Neural cell (in vitro differentiated cells): ENCODE measurements around the gene INAVA. TPM values are rescaled to one million over a fixed set of nuclear protein-coding genes. Genes with fewer than 3 reads are reported as not detected.

Experiments used
- H2AFZ ChIP-seq: fragments of 200-600, 300-800 bp; sonication (generic), shearing (Covaris generic); 2 replicates; pipeline ENCODE4 v1.6.0; 2014; ENCODE audit warnings: low read depth, mild to moderate bottlenecking, antibody characterized with exemption, low read length, moderate library complexity
- H3F3A ChIP-seq: fragments of 200-600 bp; shearing (Covaris generic); 2 replicates; pipeline ENCODE4 v1.6.1; 2016; ENCODE audit warnings: mild to moderate bottlenecking, moderate library complexity, mixed read lengths, antibody characterized with exemption, low read length; ENCODE audit not compliant: insufficient read depth, poor library complexity, severe bottlenecking
- H3K27ac ChIP-seq: fragments of 200-600, 300-800 bp; sonication (generic), shearing (Covaris generic); 2 replicates; pipeline ENCODE4 v1.5.1; 2014; ENCODE audit warnings: mild to moderate bottlenecking, low read length, moderate library complexity
- H3K27me3 ChIP-seq: fragments of 300-800, 200-600 bp; sonication (generic), shearing (Covaris generic); 2 replicates; pipeline ENCODE4 v1.6.0; 2014; ENCODE audit warnings: mild to moderate bottlenecking, low read depth, low read length, moderate library complexity; ENCODE audit not compliant: insufficient read depth
- H3K36me3 ChIP-seq: fragments of 300-800, 200-600 bp; sonication (generic), shearing (Covaris generic); 2 replicates; pipeline ENCODE4 v1.5.1; 2014; ENCODE audit warnings: mild to moderate bottlenecking, antibody characterized with exemption, low read length, moderate library complexity; ENCODE audit not compliant: insufficient read depth
- H3K4me2 ChIP-seq: fragments of 300-800, 200-600 bp; sonication (generic), shearing (Covaris generic); 2 replicates; pipeline ENCODE4 v1.6.0; 2014; ENCODE audit warnings: mild to moderate bottlenecking, low read length
- H3K4me3 ChIP-seq: fragments of 300-800, 200-600 bp; sonication (generic), shearing (Covaris generic); 2 replicates; pipeline ENCODE4 v1.5.1; 2014; ENCODE audit warnings: mild to moderate bottlenecking, low read length, moderate library complexity
- H3K79me2 ChIP-seq: fragments of 200-600 bp; shearing (Covaris generic); replicated peaks from 2 replicates; pipeline ENCODE4 v1.6.0; 2014; ENCODE audit warnings: mild to moderate bottlenecking, low read length, moderate library complexity; ENCODE audit not compliant: insufficient read depth
- H3K9ac ChIP-seq: fragments of 300-800, 200-600 bp; sonication (generic), shearing (Covaris generic); 2 replicates; pipeline ENCODE4 v1.6.1; 2016; ENCODE audit warnings: mild to moderate bottlenecking, low read length, mixed read lengths
- H3K9me2 ChIP-seq: fragments of 200-600 bp; shearing (Covaris generic); 2 replicates; pipeline ENCODE4 v1.6.1; 2016; ENCODE audit warnings: mild to moderate bottlenecking, low read length, mixed read lengths; ENCODE audit not compliant: insufficient read depth
- H3K9me3 ChIP-seq: fragments of 200-600, 300-800 bp; sonication (generic), shearing (Covaris generic); 2 replicates; pipeline ENCODE4 v1.6.1; 2016; ENCODE audit warnings: mild to moderate bottlenecking, mixed run types, low read length, moderate library complexity, mixed read lengths
- H4K20me1 ChIP-seq: fragments of 200-600 bp; shearing (Covaris generic); 2 replicates; pipeline ENCODE4 v1.6.1; 2016; ENCODE audit warnings: mild to moderate bottlenecking, mixed run types; ENCODE audit not compliant: insufficient read depth
- EZH2 ChIP-seq: fragments of 200-600, 300-800 bp; shearing (Covaris generic), sonication (generic); IDR thresholded peaks from 2 replicates; pipeline ENCODE4 v1.6.1; 2014; ENCODE audit warnings: antibody characterized with exemption, low read length, borderline replicate concordance, mild to moderate bottlenecking; ENCODE audit not compliant: insufficient read depth, poor library complexity, severe bottlenecking
- MXI1 ChIP-seq: fragments of 450-650 bp; conservative IDR thresholded peaks from 2 replicates; pipeline ENCODE4 v1.6.1; 2014; ENCODE audit warnings: antibody characterized with exemption, mild to moderate bottlenecking; ENCODE audit not compliant: poor library complexity, severe bottlenecking
- POLR2AphosphoS5 ChIP-seq: IDR thresholded peaks from 2 replicates; pipeline ENCODE4 v1.6.1; 2012
- RAD21 ChIP-seq: fragments of 450-650 bp; conservative IDR thresholded peaks from 2 replicates; pipeline ENCODE4 v1.6.1; 2014; ENCODE audit warnings: antibody characterized with exemption, mild to moderate bottlenecking, moderate library complexity
- SMC3 ChIP-seq: fragments of 450-650 bp; conservative IDR thresholded peaks from 2 replicates; pipeline ENCODE4 v1.6.1; 2014; ENCODE audit warnings: antibody characterized with exemption, mild to moderate bottlenecking, moderate library complexity; ENCODE audit not compliant: poor library complexity
- TAF1 ChIP-seq: IDR thresholded peaks from 2 replicates; pipeline ENCODE4 v1.6.1; 2012; ENCODE audit warnings: low read depth
- polyA plus RNA-seq: library from polyadenylated mRNA; depleted of rRNA; stranded (reverse); fragments of >200 nt; gene quantifications from 2 replicates; pipeline ENCODE4 v1.2.3, GENCODE V29; 2014
- TF ChIP-seq, protein P1 (sequence below): IDR thresholded peaks from 2 replicates; pipeline ENCODE4 v1.6.1; 2012; ENCODE audit warnings: borderline replicate concordance
- TF ChIP-seq, protein P2 (sequence below): fragments of 450-650 bp; IDR thresholded peaks from 2 replicates; pipeline ENCODE4 v1.5.1; 2014; ENCODE audit warnings: antibody characterized with exemption, mild to moderate bottlenecking, moderate library complexity; ENCODE audit not compliant: poor library complexity, severe bottlenecking

Gene INAVA
- polyA plus RNA-seq, 1 donor from 2014 or later, result 1.3 TPM

DNA sequence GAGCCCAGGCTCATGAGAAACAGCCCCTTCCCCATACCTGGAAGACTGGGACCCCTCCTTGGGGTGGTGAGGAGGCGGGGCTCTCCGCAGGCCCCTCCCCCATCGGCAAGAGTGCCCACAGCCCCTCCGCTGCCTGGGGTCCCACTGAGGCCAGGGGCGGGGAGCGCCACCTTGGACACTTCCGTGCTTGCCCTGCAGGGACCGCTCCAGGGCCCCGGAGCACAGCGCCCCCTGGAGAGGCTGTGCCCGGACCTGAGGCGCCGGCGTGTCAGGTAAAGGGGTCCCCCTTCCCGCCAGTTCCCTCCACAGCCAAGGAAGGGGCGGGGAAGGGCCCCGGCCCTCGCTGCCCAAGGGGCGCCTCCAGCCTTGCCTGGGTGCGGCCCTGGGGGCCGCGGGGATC, 21.5 kb downstream of the INAVA start:
- Histone ChIP-seq H3F3A (no peaks in the 10 kb centered on the region), H3K9ac (no peak overlapping the region), H3K27ac (no peak overlapping the region), H3K27me3 (no peaks in the 10 kb centered on the region), H3K9me3 (no peaks in the 10 kb centered on the region), H4K20me1 (no peaks in the 10 kb centered on the region), H2AFZ (no peak overlapping the region), H3K4me3 (no peak overlapping the region), H3K4me2 (no peak overlapping the region), H3K36me3 (no peaks in the 10 kb centered on the region), H3K79me2 (no peaks in the 10 kb centered on the region), H3K9me2 (no peaks in the 10 kb centered on the region)
- no peak for TF ChIP-seq SMC3
- TF ChIP-seq POLR2AphosphoS5, result no peak
- TF ChIP-seq RAD21, result no peak
- TF ChIP-seq TAF1, result no peak
- TF ChIP-seq, protein P1, sequence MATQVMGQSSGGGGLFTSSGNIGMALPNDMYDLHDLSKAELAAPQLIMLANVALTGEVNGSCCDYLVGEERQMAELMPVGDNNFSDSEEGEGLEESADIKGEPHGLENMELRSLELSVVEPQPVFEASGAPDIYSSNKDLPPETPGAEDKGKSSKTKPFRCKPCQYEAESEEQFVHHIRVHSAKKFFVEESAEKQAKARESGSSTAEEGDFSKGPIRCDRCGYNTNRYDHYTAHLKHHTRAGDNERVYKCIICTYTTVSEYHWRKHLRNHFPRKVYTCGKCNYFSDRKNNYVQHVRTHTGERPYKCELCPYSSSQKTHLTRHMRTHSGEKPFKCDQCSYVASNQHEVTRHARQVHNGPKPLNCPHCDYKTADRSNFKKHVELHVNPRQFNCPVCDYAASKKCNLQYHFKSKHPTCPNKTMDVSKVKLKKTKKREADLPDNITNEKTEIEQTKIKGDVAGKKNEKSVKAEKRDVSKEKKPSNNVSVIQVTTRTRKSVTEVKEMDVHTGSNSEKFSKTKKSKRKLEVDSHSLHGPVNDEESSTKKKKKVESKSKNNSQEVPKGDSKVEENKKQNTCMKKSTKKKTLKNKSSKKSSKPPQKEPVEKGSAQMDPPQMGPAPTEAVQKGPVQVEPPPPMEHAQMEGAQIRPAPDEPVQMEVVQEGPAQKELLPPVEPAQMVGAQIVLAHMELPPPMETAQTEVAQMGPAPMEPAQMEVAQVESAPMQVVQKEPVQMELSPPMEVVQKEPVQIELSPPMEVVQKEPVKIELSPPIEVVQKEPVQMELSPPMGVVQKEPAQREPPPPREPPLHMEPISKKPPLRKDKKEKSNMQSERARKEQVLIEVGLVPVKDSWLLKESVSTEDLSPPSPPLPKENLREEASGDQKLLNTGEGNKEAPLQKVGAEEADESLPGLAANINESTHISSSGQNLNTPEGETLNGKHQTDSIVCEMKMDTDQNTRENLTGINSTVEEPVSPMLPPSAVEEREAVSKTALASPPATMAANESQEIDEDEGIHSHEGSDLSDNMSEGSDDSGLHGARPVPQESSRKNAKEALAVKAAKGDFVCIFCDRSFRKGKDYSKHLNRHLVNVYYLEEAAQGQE, result no peak
- TF ChIP-seq EZH2, result no peak

DNA sequence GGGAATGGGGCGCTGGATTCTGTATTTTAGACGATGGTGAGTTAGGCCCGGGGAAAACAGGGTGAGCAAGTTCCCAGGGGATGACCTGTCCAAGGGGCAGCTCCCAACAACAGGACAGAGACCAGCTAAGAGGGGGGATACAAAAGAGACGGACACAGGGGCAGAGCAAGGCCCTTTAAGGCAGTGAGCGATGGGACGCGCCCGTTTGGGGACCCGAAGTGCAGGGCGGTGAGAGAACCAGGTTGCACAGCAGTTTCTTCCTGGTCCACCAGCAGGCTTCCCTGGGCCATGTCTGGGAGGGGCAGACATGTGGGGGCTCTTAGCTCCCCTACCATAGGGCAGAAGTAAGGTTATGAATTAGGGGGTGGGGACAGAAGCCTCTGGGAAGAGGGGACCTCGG, 22.0 kb downstream of the INAVA start:
- Histone ChIP-seq H3K9ac (no peak overlapping the region), H3K9me2 (no peaks in the 10 kb centered on the region), H3K4me3 (no peak overlapping the region), H3K36me3 (no peaks in the 10 kb centered on the region), H3K4me2 (no peak overlapping the region), H3K79me2 (no peaks in the 10 kb centered on the region), H4K20me1 (no peaks in the 10 kb centered on the region), H3K27ac (no peak overlapping the region), H3F3A (no peaks in the 10 kb centered on the region), H2AFZ (no peak overlapping the region), H3K27me3 (no peaks in the 10 kb centered on the region), H3K9me3 (no peaks in the 10 kb centered on the region)
- TF ChIP-seq EZH2, result no peak
- TF ChIP-seq SMC3, result no peak
- TF ChIP-seq, protein P1, result no peak

DNA sequence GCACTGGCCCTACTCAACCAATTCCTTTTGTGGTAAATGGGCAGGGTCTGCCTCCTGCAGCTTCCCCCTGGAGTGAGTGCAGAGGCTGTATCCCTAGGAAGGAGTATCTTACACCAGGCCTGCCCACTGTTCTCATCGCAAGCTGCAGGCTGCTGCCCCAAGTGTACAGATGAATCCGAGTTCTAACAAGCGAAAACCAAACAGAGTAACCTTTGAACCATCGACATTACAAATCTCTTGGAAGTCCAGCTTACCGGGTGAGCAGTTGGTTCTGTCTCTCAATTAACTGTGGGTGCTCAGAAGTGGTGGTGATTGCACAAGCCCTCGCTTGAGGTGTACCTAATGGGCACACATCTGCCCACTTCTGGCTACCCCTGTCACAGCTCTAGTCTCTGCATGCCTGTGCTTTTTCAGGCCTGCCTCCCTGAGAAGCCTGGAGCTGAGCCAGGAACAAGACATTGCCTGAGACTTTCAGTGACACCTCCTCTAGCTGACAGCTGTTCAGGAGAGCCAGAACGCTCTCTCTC, 22.7 kb downstream of the INAVA start:
- no peaks in the 10 kb centered on the region for H3K36me3 ChIP-seq
- no peaks in the 10 kb centered on the region for H3K9me2 ChIP-seq
- H3F3A ChIP-seq, result no peaks in the 10 kb centered on the region
- no peaks in the 10 kb centered on the region for H3K79me2 ChIP-seq
- H3K9me3 ChIP-seq, result no peaks in the 10 kb centered on the region
- no peaks in the 10 kb centered on the region for H4K20me1 ChIP-seq
- no peak overlapping the region for H3K27ac ChIP-seq
- no peak overlapping the region for H3K4me3 ChIP-seq
- H3K27me3 ChIP-seq, result no peaks in the 10 kb centered on the region
- H2AFZ ChIP-seq, result no peak overlapping the region
- H3K4me2 ChIP-seq, result no peak overlapping the region
- TF ChIP-seq, protein P2, sequence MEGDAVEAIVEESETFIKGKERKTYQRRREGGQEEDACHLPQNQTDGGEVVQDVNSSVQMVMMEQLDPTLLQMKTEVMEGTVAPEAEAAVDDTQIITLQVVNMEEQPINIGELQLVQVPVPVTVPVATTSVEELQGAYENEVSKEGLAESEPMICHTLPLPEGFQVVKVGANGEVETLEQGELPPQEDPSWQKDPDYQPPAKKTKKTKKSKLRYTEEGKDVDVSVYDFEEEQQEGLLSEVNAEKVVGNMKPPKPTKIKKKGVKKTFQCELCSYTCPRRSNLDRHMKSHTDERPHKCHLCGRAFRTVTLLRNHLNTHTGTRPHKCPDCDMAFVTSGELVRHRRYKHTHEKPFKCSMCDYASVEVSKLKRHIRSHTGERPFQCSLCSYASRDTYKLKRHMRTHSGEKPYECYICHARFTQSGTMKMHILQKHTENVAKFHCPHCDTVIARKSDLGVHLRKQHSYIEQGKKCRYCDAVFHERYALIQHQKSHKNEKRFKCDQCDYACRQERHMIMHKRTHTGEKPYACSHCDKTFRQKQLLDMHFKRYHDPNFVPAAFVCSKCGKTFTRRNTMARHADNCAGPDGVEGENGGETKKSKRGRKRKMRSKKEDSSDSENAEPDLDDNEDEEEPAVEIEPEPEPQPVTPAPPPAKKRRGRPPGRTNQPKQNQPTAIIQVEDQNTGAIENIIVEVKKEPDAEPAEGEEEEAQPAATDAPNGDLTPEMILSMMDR, result no peak
- no peak for TF ChIP-seq RAD21
- no peak for TF ChIP-seq MXI1
- TF ChIP-seq POLR2AphosphoS5, result no peak
- no peak overlapping the region for H3K9ac ChIP-seq
